NCI-H146 treated with DMSO at 0.1 percent for 48 hours (cell line): ENCODE data around the gene DNAH11.

Source experiments
- DNase-seq: peaks from one replicate; lab custom pipeline; 2025; ENCODE audit not compliant: unreplicated experiment; lab: John Stamatoyannopoulos, UW

Gene DNAH11

DNA sequence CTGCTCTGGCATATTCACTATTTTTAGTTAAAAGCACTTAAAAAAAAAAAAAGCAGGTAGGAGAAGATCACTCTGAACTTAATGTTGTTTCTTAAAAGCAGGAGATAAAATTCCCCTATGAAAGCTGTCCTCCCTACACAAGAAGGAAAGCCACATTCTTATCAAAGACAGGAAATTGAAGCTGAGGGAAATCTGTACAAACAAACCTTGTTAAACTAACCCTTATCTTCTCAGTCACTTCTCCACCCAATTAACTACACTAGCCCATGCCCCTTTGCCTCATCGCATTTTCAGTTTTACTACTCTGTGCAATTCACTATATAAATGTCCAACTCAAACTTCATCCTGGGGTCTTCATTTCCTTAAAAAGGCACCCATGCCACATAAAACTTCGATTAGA lies 405.5 kb downstream of the DNAH11 start:
- DNase-seq, result no peak

DNA sequence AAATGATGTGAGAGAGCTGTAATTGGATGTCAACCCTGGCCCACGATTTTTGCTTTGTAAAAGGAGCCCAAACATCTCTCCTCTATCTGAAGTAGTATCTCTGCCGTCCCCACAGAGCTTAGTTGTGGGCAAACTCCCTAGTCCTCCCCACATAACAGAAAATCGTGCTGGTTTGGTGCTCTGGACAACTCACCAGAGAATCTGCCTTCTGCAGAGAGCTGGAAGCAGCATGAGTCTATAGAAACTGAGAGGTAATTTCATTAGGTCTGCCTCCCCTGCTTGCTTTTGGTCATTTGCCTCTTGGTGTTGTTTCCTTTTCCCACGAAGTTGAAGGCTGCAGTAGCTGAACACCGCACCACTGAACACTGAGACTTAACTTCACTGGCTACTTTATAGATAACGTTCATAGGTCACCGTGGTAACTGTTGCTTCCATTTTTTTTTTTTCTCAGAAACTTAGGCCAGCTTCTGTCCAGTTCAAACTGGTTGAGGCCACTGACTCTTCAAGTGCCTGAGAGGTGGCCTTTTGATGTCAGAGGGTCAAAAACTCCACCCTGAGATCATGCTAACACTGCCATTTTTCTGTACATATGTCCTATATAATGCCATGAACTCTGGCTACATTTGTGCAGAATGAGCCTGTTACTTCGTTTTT lies 406.2 kb downstream of the DNAH11 start:
- DNase-seq, result no peak
